Measurements from ENCODE around the gene TFIP11.
"Not testable (repeated sequence)": the region's sequence is repeated elsewhere in the genome, so short reads cannot be mapped to it uniquely, and the experiment has no call there.

TFIP11 gene

GRCh38 chr22:26536762-26537134, 24.5 kb upstream of the TFIP11 start:
- TF ChIP-seq, protein P1, sequence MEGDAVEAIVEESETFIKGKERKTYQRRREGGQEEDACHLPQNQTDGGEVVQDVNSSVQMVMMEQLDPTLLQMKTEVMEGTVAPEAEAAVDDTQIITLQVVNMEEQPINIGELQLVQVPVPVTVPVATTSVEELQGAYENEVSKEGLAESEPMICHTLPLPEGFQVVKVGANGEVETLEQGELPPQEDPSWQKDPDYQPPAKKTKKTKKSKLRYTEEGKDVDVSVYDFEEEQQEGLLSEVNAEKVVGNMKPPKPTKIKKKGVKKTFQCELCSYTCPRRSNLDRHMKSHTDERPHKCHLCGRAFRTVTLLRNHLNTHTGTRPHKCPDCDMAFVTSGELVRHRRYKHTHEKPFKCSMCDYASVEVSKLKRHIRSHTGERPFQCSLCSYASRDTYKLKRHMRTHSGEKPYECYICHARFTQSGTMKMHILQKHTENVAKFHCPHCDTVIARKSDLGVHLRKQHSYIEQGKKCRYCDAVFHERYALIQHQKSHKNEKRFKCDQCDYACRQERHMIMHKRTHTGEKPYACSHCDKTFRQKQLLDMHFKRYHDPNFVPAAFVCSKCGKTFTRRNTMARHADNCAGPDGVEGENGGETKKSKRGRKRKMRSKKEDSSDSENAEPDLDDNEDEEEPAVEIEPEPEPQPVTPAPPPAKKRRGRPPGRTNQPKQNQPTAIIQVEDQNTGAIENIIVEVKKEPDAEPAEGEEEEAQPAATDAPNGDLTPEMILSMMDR (IDR thresholded peaks at IDR 0.05; ENCODE audit: low read depth, low read length) = no peak
- H3K4me1 ChIP-seq = no peaks in the 10 kb centered on the region
- DNase-seq = no peak
- H3K9me3 ChIP-seq = no peaks in the 10 kb centered on the region
- no peaks in the 10 kb centered on the region for H3K36me3 ChIP-seq
- H3K27me3 ChIP-seq = no peaks in the 10 kb centered on the region
- no peak overlapping the region for H3K4me3 ChIP-seq (ENCODE audit: low read depth, low read length)

- TF ChIP-seq, protein P1 (IDR thresholded peaks at IDR 0.05; ENCODE audit: low read depth, low read length) = no peak
- Histone ChIP-seq H3K4me1 (no peaks in the 10 kb centered on the region), H3K9me3 (no peaks in the 10 kb centered on the region), H3K36me3 (no peaks in the 10 kb centered on the region), H3K27me3 (no peaks in the 10 kb centered on the region), H3K4me3 (ENCODE audit: low read depth, low read length) (no peak overlapping the region)
- no peak for DNase-seq
These were observed 23.9 kb upstream of the TFIP11 start for GRCh38 chr22:26536056-26536761.

DNA sequence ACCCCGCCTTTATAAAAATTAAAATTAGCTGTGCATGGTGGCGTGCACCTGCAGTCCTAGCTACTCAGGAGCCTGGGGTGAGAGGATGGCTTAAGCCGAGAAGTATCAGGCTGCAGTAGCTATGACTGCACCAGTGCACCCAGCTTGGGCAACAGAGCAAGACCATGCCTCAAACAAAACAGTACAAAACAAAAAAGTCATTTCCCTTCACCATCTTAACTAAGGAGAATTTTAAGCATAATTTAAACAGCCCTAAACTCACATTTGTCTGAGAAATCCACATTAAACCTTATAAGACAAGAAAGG, 23.3 kb upstream of the TFIP11 start:
- Histone ChIP-seq H3K27me3 (no peaks in the 10 kb centered on the region), H3K4me1 (no peaks in the 10 kb centered on the region), H3K4me3 (ENCODE audit: low read depth, low read length) (no peak overlapping the region), H3K36me3 (no peaks in the 10 kb centered on the region), H3K9me3 (no peaks in the 10 kb centered on the region)
- TF ChIP-seq, protein P1 (IDR thresholded peaks at IDR 0.05; ENCODE audit: low read depth, low read length) = no peak
- no peak for DNase-seq

GRCh38 chr22:26534874-26535602, 22.8 kb upstream of the TFIP11 start:
- TF ChIP-seq, protein P1 (IDR thresholded peaks at IDR 0.05; ENCODE audit: low read depth, low read length) = no peak
- Histone ChIP-seq H3K4me1 (no peaks in the 10 kb centered on the region), H3K27me3 (no peaks in the 10 kb centered on the region), H3K36me3 (no peaks in the 10 kb centered on the region), H3K4me3 (ENCODE audit: low read depth, low read length) (no peak overlapping the region), H3K9me3 (no peaks in the 10 kb centered on the region)
- no peak for DNase-seq

DNA sequence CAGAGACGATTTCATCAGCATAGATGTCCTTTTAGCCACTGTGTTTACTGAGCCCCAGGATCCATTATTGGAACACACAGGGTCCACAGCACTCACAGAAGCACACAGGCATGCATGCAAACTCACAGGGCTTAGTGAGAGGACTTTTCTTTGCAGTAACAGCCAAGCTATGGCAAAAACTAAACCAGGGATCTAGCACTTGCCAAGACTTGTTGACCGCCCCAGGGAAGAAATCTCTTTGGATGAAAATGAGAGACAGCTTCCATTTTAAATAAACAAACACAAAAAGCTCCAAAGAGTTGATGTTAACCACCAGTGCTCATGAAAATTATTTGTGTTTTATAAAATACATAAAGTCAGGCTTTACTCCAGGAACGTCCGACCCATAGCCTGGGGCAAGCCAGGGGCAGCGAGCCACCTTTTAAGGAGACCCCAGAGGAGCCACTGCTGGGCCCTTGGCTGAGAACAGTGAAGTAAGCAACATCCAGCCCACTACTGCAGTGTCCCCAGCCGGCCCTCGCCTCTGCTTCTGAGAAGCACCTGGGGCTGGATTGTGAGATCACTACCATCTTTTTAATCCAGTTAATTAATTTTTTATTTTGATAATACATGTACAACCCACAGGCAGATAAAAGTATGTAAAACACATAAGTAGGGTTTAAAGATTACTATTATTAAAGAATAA, 22.0 kb upstream of the TFIP11 start:
- no peaks in the 10 kb centered on the region for H3K27me3 ChIP-seq
- no peaks in the 10 kb centered on the region for H3K4me1 ChIP-seq
- DNase-seq = no peak
- TF ChIP-seq, protein P1 (IDR thresholded peaks at IDR 0.05; ENCODE audit: low read depth, low read length) = no peak
- H3K9me3 ChIP-seq = no peaks in the 10 kb centered on the region
- H3K36me3 ChIP-seq = no peaks in the 10 kb centered on the region
- H3K4me3 ChIP-seq (ENCODE audit: low read depth, low read length) = no peak overlapping the region

- DNase-seq = no peak
- TF ChIP-seq, protein P1 (IDR thresholded peaks at IDR 0.05; ENCODE audit: low read depth, low read length) = no peak
- H3K27me3 ChIP-seq = no peaks in the 10 kb centered on the region
- no peak overlapping the region for H3K4me3 ChIP-seq (ENCODE audit: low read depth, low read length)
- no peaks in the 10 kb centered on the region for H3K9me3 ChIP-seq
- no peaks in the 10 kb centered on the region for H3K36me3 ChIP-seq
- H3K4me1 ChIP-seq = no peaks in the 10 kb centered on the region
These were observed 17.1 kb upstream of the TFIP11 start for GRCh38 chr22:26529345-26529744.

DNA sequence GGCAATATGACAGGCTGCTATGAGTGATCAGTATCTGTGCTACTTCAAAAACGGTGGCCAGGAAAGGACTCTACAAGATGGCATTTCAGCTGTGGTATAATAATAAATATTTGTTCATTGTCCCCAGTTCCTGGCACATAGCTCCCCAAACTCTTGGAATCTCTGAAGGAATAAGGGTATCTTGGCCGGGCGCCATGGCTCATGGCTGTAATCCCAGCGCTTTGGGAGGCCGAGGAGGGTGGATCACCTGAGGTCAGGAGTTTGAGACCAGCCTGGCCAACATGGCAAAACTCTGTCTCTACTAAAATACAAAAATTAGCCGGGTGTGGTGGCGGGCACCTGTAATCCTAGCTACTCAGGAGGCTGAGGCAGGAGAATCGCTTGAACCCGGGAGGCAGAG, 16.2 kb upstream of the TFIP11 start:
- H3K27me3 ChIP-seq; H3K36me3 ChIP-seq; DNase-seq; H3K9me3 ChIP-seq; H3K4me1 ChIP-seq; H3K4me3 ChIP-seq (ENCODE audit: low read depth, low read length): not testable (repeated sequence)

Measured in BE2C (cell line).